ENCODE results near the gene PKIG. TPM values are rescaled to one million over a fixed set of nuclear protein-coding genes. Genes with fewer than 3 reads are reported as not detected.

The PKIG gene
- polyA plus RNA-seq, 3 donors: 0.67 to 1.4 (median 0.84) TPM

DNA sequence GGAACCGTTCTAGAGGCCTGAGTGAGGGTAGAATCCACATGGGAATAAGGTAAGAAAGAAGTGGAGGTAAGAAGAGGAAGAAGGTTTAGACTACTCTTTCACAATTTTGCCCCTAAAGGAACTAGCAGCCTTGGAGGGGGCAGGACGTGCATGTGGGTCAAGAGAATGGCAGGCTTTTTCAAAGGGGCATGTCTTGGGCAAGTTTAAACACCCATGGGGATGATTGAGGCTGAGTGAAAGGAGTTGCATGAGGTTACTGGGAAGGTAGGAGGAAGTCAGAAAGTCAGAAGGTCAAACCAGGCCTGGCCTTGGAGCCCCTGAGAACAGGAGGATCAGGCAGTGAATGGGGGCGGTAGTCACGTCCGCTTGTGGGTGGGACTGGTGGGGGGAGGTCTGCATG lies 58.9 kb downstream of the PKIG start:
- H3K27me3 ChIP-seq (ENCODE audit: control insufficient read depth in 2 of 2, insufficient read depth in 2 of 2, low read length in 2 of 2): no peaks in the 10 kb centered on the region
- no peak for DNase-seq
- H3K36me3 ChIP-seq (replicated peaks in 1 of 2; ENCODE audit: control insufficient read depth in 1 of 2, insufficient read depth in 2 of 2, low read length in 2 of 2): no peaks in the 10 kb centered on the region
- H4K20me1 ChIP-seq (ENCODE audit: insufficient read depth, low read length): no peaks in the 10 kb centered on the region
- no peak overlapping the region for H3K9ac ChIP-seq (ENCODE audit: insufficient read depth, low read length, poor library complexity, severe bottlenecking)
- peaks cover 50 to 53% of the 10 kb centered on the region in 2 donors for H3K4me1 ChIP-seq (ENCODE audit: control insufficient read depth in 1 of 2, insufficient read depth in 2 of 2, low read length in 2 of 2)
- H3K27ac ChIP-seq (ENCODE audit: low read depth in 1 of 2, low read length in 2 of 2): no peak overlapping the region
- intact Hi-C loops (cut with micrococcal nuclease): loop anchor here in 1 of 2 donors (10.0 kb wide), 1 partner anchor 323 kb away; the partner anchor contains the start of genes STK4 and TOMM34
- no peaks in the 10 kb centered on the region for H3K79me2 ChIP-seq (ENCODE audit: insufficient read depth, low read length)
- Mint-ChIP-seq H3K4me1 (peaks cover 50% of the 10 kb centered on the region), H3K27ac (peak overlapping the region in 5 of 7 donors; percentile 21 to 88 (median 42)), H3K36me3 (peaks cover 0 to 2% of the 10 kb centered on the region in 2 donors), H3K27me3 (ENCODE audit: low read depth in 3 of 3) (peaks cover 1 to 5% (median 4%) of the 10 kb centered on the region in 3 donors), H3K4me3 (no peak overlapping the region), H3K9me3 (peaks cover 0 to 8% (median 5%) of the 10 kb centered on the region in 7 donors)
- no peak overlapping the region for H3K4me2 ChIP-seq (replicated peaks; ENCODE audit: extremely low read depth, low read length, poor library complexity, severe bottlenecking)
- peaks cover 0 to 5% of the 10 kb centered on the region in 2 donors for H3K9me3 ChIP-seq (replicated peaks in 1 of 2; ENCODE audit: control insufficient read depth in 1 of 2, insufficient read depth in 1 of 2, low read length in 2 of 2)
- H3K4me3 ChIP-seq (replicated peaks in 1 of 3; ENCODE audit: low read depth in 2 of 3, low read length in 3 of 3): no peak overlapping the region
- WGBS (ENCODE audit: insufficient coverage): 57% methylated on average over 5 of the region's 5 CpGs
- no peak for TF ChIP-seq CTCF (IDR thresholded peaks at IDR 0.05)
- no peak overlapping the region for H2AFZ ChIP-seq (ENCODE audit: insufficient read depth, low read depth, low read length, poor library complexity, severe bottlenecking)

DNA sequence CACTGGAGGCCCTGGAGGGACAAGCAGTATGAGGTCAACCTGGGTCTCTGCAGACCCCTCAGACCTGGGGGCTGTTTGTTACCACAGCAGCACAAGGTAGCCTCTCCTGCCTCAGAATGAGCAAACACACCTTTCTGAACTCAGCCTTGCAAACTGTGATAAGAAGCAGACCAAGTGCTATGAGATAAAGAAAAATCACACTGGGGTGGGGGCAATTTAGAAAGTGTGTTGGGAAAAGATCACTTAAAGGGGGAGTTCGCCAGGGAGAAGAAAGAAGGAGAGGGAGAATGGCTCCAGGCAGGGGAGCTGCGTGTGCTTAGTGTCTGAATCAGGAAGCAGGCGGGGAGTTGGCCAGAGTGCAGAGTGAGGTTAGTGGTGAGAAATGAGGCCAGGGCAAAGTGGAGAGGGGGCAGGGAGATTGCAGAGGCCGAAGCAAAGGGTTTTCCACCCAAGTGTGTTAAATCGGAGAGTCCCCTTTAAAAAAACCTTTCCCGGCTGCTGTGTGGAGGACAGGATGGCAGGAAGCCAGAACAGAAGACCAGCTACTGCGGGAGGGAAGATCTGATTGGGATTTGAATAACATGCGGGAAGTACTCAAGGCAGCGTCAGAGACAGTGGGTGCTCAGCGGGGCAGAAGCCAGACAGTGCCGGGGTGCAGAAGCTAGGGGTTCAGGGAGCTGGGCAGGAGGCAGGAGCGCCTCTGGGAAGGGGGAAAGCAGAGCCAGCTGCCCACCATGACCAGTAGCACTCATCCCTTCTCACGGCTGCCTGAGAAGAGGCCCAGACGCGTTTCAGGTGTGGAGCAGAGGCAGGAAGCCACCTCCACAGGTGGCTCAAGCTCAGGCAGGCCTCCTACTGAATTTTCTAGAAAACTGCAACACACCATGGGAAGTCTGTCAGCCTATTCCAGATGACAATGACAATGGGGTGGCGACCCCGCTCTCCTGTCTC lies 60.1 kb downstream of the PKIG start:
- peak overlapping the region; percentile 5 for H3K9ac ChIP-seq (ENCODE audit: insufficient read depth, low read length, poor library complexity, severe bottlenecking)
- WGBS (ENCODE audit: insufficient coverage): 22% methylated on average over 15 of the region's 17 CpGs
- Mint-ChIP-seq H3K9me3 (peaks cover 0 to 8% (median 5%) of the 10 kb centered on the region in 7 donors), H3K27ac (peak overlapping the region; percentile 77 to 94 (median 89)), H3K4me3 (peak overlapping the region; percentile 75 to 89), H3K4me1 (peaks cover 62% of the 10 kb centered on the region), H3K27me3 (ENCODE audit: low read depth in 3 of 3) (peaks cover 1 to 5% (median 4%) of the 10 kb centered on the region in 3 donors), H3K36me3 (peaks cover 0 to 2% of the 10 kb centered on the region in 2 donors)
- no peaks in the 10 kb centered on the region for H3K36me3 ChIP-seq (replicated peaks in 1 of 2; ENCODE audit: control insufficient read depth in 1 of 2, insufficient read depth in 2 of 2, low read length in 2 of 2)
- H3K27ac ChIP-seq (ENCODE audit: low read depth in 1 of 2, low read length in 2 of 2): peak overlapping the region; percentile 47 to 71
- TF ChIP-seq CTCF (IDR thresholded peaks at IDR 0.05): no peak
- intact Hi-C loops (cut with micrococcal nuclease): loop anchor here in 1 of 2 donors (10.0 kb wide), 1 partner anchor 322 kb away; the partner anchor contains the start of genes STK4 and TOMM34
- no peaks in the 10 kb centered on the region for H3K79me2 ChIP-seq (ENCODE audit: insufficient read depth, low read length)
- peak overlapping the region; percentile 56 for H3K4me2 ChIP-seq (replicated peaks; ENCODE audit: extremely low read depth, low read length, poor library complexity, severe bottlenecking)
- no peaks in the 10 kb centered on the region for H4K20me1 ChIP-seq (ENCODE audit: insufficient read depth, low read length)
- peaks cover 0 to 5% of the 10 kb centered on the region in 2 donors for H3K9me3 ChIP-seq (replicated peaks in 1 of 2; ENCODE audit: control insufficient read depth in 1 of 2, insufficient read depth in 1 of 2, low read length in 2 of 2)
- H2AFZ ChIP-seq (ENCODE audit: insufficient read depth, low read depth, low read length, poor library complexity, severe bottlenecking): peak overlapping the region; percentile 72
- H3K4me1 ChIP-seq (ENCODE audit: control insufficient read depth in 1 of 2, insufficient read depth in 2 of 2, low read length in 2 of 2): peaks cover 62 to 64% of the 10 kb centered on the region in 2 donors
- no peaks in the 10 kb centered on the region for H3K27me3 ChIP-seq (ENCODE audit: control insufficient read depth in 2 of 2, insufficient read depth in 2 of 2, low read length in 2 of 2)
- peak; percentile 57 to 80 (median 66) for DNase-seq
- H3K4me3 ChIP-seq (replicated peaks in 1 of 3; ENCODE audit: low read depth in 2 of 3, low read length in 3 of 3): peak overlapping the region in 1 of 3 experiments; percentile 48
